Articular chondrocyte of knee joint (primary cell): ENCODE results near the gene TXNDC17. TPM values are rescaled to one million over a fixed set of nuclear protein-coding genes. Genes with fewer than 3 reads are reported as not detected.

Experiments
- small RNA-seq: library from RNA; depleted of rRNA; stranded (forward); fragments of <200 nt; gene quantifications from one replicate; pipeline ENCODE3, GENCODE V24; 2012
- total RNA-seq: library from RNA; depleted of rRNA; stranded (reverse); fragments of >200 nt; gene quantifications from 2 replicates; pipeline ENCODE4 v1.2.3, GENCODE V29; 2012

Gene TXNDC17
- 130 and 138 TPM in 2 replicates for total RNA-seq

DNA sequence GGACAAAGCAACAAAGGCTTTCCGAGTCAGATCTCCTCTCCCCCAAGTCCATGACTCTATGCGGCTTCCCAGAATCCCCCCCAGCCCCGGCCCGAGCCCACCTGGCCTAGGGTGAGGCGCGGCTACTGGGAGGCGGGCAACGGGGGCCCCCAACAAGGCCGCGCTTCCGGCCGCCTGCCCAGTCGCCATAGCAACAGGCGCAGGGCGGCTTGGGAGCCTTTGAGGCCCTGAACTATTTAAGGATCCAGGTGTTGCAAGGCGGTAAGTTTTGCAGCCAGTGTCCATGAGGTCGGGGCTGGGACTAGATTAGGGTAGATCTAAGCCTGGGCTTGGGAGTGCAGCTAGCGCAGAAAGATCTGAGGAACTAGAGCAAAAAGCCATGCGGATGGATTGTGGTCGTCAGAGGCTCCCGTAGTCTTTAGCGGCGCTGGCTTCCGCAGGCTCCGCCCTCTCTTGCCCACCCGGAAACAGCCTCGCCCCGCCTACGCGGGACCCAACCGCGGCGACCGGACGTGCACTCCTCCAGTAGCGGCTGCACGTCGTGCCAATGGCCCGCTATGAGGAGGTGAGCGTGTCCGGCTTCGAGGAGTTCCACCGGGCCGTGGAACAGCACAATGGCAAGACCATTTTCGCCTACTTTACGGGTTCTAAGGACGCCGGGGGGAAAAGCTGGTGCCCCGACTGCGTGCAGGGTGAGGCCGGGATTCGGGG, at the start of gene TXNDC17, which contains the start of gene KIAA0753:
TSS of gene TXNDC17 (plus strand) at position 525 of the 711 bp plus-strand sequence. CDS start at position 548, 23 bp downstream.
TSS of gene KIAA0753 (minus strand) at position 176 of the 711 bp plus-strand sequence. CDS start 5,608 bp downstream, outside the sequence.

DNA sequence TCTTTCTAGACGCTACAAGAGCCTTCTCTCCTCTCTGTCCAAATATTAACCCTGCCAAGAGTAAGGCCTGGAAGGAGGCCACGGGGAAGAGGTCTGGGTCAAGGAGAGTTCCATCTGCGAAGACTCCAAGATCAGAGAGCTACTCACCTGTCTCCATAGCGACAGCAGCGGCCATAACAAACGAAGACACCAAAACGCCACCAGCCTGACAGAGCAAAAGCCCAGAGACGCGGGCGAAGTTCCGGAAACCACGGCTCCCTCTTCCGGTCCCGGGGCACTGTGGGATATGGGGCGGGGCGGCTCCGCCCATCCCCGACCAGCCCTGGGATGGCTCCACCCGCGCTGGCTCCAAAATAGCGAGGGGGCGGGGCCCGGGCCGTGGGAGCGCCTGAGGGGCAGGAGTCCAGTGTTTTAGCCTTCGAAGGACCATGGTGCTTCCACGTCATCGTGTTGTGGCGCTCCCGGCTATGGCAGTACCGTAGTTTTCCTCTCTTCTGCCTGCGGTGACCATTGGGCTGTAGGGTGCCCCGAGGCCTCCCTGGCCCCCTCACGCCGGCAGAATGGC, 10.6 kb downstream of the TXNDC17 start, which contains the start of the genes C17orf100 and MED31:
TSS of gene C17orf100 (plus strand) at position 409 of the 565 bp plus-strand sequence. CDS start at position 561, 152 bp downstream.
TSS of gene MED31 (minus strand) at position 252 of the 565 bp plus-strand sequence. CDS start at position 175, 77 bp downstream.

Small RNAs within 50 kb of the gene (small RNA-seq; reads per million reads assigned to genes)
- gene MIR4520-1 (not detected), gene RNA5SP435 (0.11 reads per million)

Other genes starting within 250 kb of the TXNDC17 start
- 0.11 and 0.13 TPM in 2 replicates for gene AIPL1, start 205.9 kb upstream of the TXNDC17 start, total RNA-seq
- gene PIMREG, start 196.6 kb upstream of the TXNDC17 start, total RNA-seq, result 11.4 and 17.1 TPM in 2 replicates
- 7.1 and 8.8 TPM in 2 replicates for gene PITPNM3, start 84.5 kb upstream of the TXNDC17 start, total RNA-seq
- 17.6 and 20.9 TPM in 2 replicates for gene KIAA0753, start 349 bp upstream of the TXNDC17 start, total RNA-seq
- 9.9 and 12.4 TPM in 2 replicates for gene MED31, start 10.5 kb downstream of the TXNDC17 start, total RNA-seq
- gene C17orf100, start 10.7 kb downstream of the TXNDC17 start, total RNA-seq, result 0.39 and 0.43 TPM in 2 replicates
- not detected in 2 replicates for gene SLC13A5, start 72.3 kb downstream of the TXNDC17 start, total RNA-seq
- 19.2 and 33.4 TPM in 2 replicates for gene XAF1, start 115.0 kb downstream of the TXNDC17 start, total RNA-seq
- 0.26 and 0.76 TPM in 2 replicates for gene FBXO39, start 135.2 kb downstream of the TXNDC17 start, total RNA-seq
- gene TEKT1, start 190.7 kb downstream of the TXNDC17 start, total RNA-seq, result not detected in 2 replicates